ENCODE results near the gene ITPRIPL1.
"Not testable (repeated sequence)": the region's sequence is repeated elsewhere in the genome, so short reads cannot be mapped to it uniquely, and the experiment has no call there.

ITPRIPL1 gene, protein sequence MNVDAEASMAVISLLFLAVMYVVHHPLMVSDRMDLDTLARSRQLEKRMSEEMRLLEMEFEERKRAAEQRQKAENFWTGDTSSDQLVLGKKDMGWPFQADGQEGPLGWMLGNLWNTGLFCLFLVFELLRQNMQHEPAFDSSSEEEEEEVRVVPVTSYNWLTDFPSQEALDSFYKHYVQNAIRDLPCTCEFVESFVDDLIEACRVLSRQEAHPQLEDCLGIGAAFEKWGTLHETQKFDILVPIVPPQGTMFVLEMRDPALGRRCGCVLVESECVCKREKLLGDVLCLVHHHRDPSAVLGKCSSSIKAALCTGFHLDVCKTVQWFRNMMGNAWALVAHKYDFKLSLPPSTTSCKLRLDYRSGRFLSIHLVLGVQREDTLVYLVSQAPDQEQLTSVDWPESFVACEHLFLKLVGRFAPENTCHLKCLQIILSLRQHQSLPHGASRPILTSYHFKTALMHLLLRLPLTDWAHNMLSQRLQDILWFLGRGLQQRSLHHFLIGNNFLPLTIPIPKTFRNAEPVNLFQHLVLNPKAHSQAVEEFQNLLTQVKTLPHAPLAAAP

DNA sequence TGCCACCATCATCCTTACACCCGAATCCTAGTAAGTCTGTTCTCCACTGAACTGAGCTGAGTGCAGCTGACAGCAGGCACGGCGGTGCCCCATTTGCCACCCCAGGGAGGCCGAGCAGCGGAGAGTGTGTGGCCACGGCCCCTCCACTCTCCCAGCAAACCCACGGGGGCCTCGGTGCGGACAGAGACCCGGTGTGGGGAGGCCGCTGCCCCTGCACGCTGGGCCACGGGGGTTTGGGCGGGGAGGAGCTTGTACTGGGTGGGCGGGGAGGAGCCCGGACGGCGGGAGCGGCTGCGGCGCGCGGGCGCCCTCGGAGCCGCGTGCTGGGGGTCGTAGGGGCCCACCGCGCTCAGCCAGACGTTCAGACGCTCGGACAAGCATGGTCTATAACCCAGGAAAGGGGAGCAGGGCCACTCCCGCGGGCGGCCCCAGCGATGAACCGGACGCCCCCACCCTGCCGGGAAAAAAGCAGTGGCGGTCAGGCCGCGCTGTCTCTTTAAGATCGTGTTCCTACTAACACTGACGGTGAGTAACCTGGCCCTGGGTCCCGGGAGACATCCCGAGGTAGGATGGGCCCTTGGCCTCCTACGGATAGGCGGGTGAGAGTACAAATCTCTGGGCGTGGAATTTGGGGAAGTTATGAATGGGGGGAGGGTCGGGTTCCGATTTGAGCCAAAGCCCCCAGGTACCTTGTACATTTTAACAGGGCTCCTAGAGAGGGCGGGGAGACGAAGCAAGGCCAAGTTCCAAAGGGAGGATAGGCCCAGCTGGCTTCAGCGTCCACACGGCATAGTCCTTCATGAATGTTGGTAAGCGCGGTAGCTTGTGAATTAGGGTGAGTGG is at the start of gene ITPRIPL1:
TSS of gene ITPRIPL1 (plus strand) at position 277 of the 843 bp plus-strand sequence. CDS start at position 800, 523 bp downstream.
- peak; percentile 39 for DNase-seq (ENCODE audit: low spot score)

DNA sequence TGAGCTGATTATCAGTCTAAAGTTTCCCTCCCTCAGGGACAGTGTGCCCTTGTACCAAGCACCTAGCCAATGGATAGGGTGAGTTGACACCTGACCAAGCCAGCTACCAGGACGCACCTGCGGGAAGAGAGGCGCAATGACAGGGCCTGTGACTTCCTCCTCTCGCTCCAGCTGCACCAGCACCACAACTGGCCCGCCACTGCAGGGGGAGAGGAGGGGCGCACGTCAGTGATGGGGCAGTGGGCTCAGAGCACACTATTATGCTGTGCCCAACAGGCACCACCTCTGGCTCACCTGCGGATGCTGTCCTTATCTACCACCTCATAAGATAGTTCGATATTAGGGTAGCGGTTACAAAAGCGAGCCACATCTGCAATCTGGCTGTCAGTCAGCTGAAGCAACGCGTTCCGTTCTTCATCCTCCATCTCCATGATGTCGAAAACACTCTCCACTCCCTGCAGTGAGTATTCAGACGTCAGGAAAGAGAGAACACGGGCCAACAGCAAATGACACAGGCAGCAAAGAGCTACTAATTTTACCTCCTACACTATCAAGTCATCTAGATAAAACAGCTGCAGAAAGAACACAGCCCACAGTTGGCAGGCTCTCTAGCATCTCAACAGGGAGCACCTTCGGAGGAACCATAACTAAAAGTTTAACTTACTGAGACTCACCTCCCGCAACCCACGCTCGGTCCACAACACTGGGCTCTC is 48.2 kb upstream of the ITPRIPL1 start:
- DNase-seq (ENCODE audit: low spot score) = no peak

- DNase-seq (ENCODE audit: low spot score) = no peak
These were observed 37.8 kb upstream of the ITPRIPL1 start for GRCh38 chr2:96287273-96287856.

DNA sequence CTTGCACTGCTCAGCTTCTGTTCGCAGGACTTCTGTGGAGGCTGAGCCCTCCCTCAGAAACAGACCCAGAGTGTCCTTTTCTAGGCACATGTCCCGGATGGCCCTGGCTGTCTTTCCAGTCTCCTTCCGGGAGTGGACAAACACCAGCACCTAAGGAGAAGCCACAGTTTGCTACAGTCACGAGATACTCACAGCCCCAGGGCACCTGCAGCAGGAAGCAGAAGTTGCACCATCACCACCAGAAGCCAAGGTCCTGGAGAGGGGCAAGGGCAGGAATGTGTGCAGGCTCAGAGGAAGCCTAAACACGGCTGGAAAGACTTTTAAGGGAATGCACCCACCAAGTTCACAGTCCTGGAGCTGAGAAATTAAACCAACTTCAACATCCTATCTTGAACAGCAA is 33.4 kb upstream of the ITPRIPL1 start:
- DNase-seq (ENCODE audit: low spot score) = no peak

DNA sequence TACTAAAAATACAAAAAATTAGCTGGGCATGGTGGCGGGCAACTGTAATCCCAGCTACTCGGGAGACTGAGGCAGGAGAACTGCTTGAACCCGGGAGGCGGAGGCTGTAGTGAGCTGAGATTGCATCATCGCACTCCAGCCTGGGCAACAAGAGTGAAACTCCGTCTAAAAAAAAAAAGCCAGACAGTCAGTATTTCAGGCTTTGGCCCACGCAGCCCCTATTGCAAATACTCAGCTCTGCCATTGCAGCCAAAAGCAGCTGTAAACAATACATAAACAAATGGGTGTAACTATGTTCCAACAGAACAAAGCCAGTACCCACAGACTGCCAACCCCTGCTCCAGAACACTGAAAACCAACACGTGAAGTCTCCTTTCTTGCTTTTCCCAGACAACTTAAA is 30.8 kb upstream of the ITPRIPL1 start:
- not testable (repeated sequence) for DNase-seq (ENCODE audit: low spot score)

GRCh38 chr2:96296925-96297324 is 28.2 kb upstream of the ITPRIPL1 start:
- no peak for DNase-seq (ENCODE audit: low spot score)

- DNase-seq (ENCODE audit: low spot score) = no peak
These were observed 23.3 kb upstream of the ITPRIPL1 start for GRCh38 chr2:96301865-96302264.

DNA sequence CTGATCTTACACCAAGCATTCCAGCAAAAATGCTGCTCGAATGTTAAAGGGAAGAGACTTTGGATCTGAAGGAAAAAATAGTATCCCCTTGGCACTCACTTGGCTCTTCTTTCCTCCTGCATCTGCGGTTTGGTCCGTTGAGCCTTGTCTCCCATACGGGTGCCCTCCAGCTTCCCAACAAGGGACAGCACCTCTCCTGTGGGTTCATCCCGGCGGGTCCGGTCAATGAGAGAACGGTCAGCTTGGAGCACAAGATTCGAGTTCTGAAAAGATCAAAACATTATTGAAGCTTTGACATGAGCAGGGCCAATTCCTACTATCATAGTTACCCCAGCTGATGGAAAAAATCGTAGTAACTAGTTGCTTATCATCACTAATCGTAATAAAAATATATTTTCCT is 20.5 kb upstream of the ITPRIPL1 start:
- DNase-seq (ENCODE audit: low spot score) = no peak

DNA sequence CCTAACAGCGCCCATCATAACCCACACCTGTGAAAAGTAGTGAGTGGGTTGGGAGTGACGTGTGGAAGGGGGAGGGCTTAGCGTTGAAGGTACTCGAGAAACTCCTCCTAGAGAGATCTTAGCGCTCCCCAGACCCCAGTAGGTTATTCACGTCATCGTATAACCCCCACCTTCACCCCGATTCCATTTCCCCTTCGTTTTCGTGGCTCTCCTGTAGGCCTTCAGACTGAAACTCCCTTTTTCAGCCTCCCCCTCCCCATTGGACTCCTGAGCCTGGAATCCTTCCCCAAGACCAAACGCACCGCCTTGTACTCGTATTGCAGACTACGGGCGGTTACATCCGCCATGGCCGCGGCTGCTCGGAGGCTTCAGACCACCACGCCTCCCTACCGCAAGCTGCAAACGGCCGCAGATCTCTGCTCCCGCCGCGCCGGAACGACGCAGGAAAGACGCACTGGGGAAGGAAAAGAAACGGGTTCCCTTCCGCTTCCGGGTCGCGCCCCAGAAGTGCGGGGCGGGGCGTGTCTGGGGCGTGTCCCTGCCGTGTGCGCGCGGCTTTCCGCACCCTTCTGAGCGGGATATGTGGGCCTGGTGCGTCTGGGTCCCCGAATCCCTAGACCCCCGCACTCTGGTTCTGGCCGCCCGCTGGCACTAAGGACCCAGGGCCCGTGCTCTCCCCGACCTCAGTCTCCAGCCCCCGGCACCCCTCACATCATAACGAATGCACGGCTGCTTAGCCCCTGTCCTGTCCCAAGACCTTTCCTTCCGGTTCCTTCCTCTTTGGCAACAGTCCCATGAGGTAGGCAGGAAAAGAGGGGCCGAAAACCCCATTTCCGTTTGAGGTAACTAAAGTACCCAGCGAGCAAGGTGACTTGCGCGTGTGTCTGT is 19.8 kb upstream of the ITPRIPL1 start, which contains the start of gene SNRNP200:
TSS of gene SNRNP200 (minus strand) at position 456 of the 888 bp plus-strand sequence. CDS start at position 347, 109 bp downstream.
- peak; percentile 95 for DNase-seq (ENCODE audit: low spot score)

- no peak for DNase-seq (ENCODE audit: low spot score)
These were observed 19.2 kb upstream of the ITPRIPL1 start for GRCh38 chr2:96305979-96306308.

GRCh38 chr2:96306370-96306769 is 18.7 kb upstream of the ITPRIPL1 start:
- DNase-seq (ENCODE audit: low spot score) = no peak

GRCh38 chr2:96308248-96308647 is 16.9 kb upstream of the ITPRIPL1 start:
- DNase-seq (ENCODE audit: low spot score) = no peak

DNA sequence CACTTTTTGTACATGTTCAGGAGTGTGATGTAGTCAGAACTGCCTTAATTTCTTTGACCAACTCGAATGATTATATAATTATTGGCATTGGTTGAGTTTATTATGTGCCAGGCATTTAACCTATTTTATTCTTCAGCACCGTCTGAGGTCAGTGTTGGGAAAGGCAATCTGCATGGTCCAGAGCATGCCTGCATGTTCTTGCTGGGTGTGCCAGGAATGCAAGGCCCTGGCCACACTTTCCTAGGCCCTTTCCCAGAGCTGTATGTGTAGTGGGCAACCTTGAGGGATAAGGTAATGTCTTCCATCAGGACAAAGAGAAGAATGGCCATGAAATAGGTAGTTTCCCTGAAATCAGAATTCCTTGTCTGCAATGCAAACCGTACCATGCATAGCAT is 10.1 kb upstream of the ITPRIPL1 start:
- no peak for DNase-seq (ENCODE audit: low spot score)

DNA sequence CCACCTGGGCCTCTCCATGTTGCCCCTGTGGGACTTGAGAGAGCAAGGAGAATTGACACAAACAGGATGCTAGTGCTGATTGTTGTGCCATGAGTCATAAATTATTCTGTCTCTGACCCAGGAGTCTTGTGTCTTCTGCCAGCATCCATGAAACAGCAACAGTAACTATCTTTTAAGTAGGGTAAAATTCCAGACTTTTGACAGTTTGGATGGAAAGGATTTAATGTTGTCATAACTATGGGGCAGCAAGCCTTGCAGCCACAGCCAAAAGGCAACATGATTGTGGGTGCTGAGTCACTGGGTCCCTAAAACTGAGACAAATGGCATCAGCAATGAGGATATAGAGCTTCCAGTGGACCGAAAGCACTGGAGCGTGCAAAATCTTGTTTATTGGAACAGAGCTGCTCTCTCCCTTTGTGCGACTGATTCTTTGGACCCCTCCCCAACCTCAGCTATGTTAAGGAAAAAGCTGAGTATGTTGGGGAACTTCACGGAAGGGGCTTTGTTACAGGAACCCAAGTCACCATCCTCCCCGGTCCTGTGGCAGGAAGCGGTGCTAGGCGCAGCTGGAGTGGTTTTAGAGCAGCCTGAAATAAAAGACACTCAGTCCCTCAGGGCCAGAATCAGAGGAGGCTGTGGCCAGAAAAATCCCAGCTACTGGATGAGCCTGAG is 9.6 kb upstream of the ITPRIPL1 start:
- peak; percentile 59 for DNase-seq (ENCODE audit: low spot score)

DNA sequence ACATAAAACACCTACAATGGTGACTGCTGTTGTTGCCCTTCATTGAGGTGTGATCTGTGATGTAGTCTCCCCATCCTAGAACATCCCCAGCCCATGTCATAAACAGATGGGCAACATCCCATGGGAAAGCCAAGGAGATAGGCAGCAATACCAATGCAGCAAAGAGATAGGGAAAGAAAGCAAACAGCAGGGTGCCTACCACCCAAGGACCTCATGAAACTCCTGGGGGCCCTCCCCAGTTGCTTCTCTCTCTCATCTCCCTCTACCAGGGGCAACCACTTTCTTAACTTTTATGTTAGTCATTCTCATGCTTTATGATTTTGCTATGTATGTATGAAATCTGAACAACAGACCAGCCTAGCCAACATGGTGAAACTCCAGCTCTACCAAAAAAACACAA is 8.1 kb upstream of the ITPRIPL1 start:
- no peak for DNase-seq (ENCODE audit: low spot score)

DNA sequence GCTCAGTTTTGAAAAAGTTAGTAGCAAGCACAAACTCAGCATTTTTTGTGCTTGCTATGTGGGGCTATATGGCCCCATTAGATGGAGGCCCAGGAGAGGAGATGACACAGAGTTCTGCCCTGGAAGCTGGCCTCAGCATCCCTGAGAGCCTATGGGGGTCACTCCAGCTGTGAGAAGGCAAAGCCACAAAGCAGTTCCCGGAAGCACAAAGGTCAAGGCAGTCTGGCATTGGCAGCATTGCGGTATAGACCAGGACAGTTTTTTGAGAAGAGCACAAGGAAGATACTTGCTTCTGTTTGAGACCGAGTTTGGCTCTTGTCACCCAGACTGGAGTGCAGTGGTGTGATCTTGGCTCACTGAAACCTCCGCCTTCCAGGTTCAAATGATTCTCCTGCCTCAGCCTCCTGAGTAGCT is 7.5 kb upstream of the ITPRIPL1 start:
- DNase-seq (ENCODE audit: low spot score) = no peak

DNA sequence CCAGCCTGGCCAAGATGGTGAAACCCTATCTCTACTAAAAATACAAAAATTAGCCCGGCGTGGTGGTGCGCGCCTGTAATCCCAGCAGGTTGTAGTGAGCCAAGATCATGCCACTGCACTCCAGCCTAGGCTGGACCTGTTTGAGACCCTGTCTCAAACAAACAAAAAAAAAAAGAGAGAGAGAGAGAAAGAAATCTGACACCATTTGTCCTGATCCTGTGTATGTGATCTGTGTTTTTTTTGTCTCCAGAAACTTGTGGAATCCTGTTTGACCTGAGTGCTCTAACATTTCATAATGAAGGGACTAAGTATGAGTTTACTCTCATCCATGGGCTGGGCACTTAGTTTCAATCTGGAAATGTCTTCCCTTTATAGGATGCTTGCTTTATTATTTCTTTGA is 6.4 kb upstream of the ITPRIPL1 start:
- DNase-seq (ENCODE audit: low spot score) = no peak

- DNase-seq (ENCODE audit: low spot score) = no peak
These were observed 5.7 kb upstream of the ITPRIPL1 start for GRCh38 chr2:96319396-96319795.

- DNase-seq (ENCODE audit: low spot score) = no peak
These were observed 4.8 kb upstream of the ITPRIPL1 start for GRCh38 chr2:96320326-96320725.

Measured in AG20443 (cell line).